CD14-positive monocyte (primary cell): ENCODE measurements around the gene NAA38. TPM values are rescaled to one million over a fixed set of nuclear protein-coding genes. Genes with fewer than 3 reads are reported as not detected.
A peak's percentile ranks its signal among the peaks of the same experiment; 100 is the strongest.

Source experiments
- DNase-seq, 3 donors: peaks; one replicate each; pipeline ENCODE4 v3.0.0-alpha.2; 2011 to 2022
- H2AFZ ChIP-seq: 2 replicates; pipeline ENCODE4 v1.6.0; 2012; ENCODE audit warnings: mild to moderate bottlenecking, low read depth, low read length, inconsistent platforms; ENCODE audit not compliant: insufficient read depth, poor library complexity, severe bottlenecking
- H3K27ac ChIP-seq, 2 donors: 1 replicate in 1 of 2; 2 replicates in 1 of 2; pipeline ENCODE4 v1.5.1; 2012 to 2013; ENCODE audit warnings: low read length in 2 of 2, control low read depth in 1 of 2, inconsistent platforms in 1 of 2, low read depth in 1 of 2, mild to moderate bottlenecking in 1 of 2
- H3K27me3 ChIP-seq, 2 donors: one replicate each; pipeline versions ENCODE4 v1.6.0 to v1.6.1; 2011 to 2013; ENCODE audit warnings: low read length in 2 of 2; ENCODE audit not compliant: control insufficient read depth in 2 of 2, insufficient read depth in 2 of 2
- H3K36me3 ChIP-seq, 2 donors: replicated peaks in 1 of 2; 1 replicate in 1 of 2; 2 replicates in 1 of 2; pipeline versions ENCODE4 v1.5.1 to v1.6.1; 2012 to 2013; ENCODE audit warnings: low read length in 2 of 2, control low read depth in 1 of 2, inconsistent platforms in 1 of 2, mild to moderate bottlenecking in 1 of 2; ENCODE audit not compliant: insufficient read depth in 2 of 2, control insufficient read depth in 1 of 2
- H3K4me1 ChIP-seq, 2 donors: 1 replicate in 1 of 2; 2 replicates in 1 of 2; pipeline versions ENCODE4 v1.5.1 to v1.6.1; 2012 to 2013; ENCODE audit warnings: low read length in 2 of 2, control low read depth in 1 of 2, inconsistent platforms in 1 of 2, mild to moderate bottlenecking in 1 of 2, moderate library complexity in 1 of 2; ENCODE audit not compliant: insufficient read depth in 2 of 2, control insufficient read depth in 1 of 2
- H3K4me2 ChIP-seq: replicated peaks from 2 replicates; pipeline ENCODE3; 2012; ENCODE audit warnings: low read length, moderate library complexity, mild to moderate bottlenecking; ENCODE audit not compliant: poor library complexity, severe bottlenecking; ENCODE audit errors: extremely low read depth
- H3K4me3 ChIP-seq, 3 experiments: fragments of 200-600 bp in 1 of 3; sonication (generic) in 1 of 3; replicated peaks in 1 of 3; 1 replicate in 2 of 3; 2 replicates in 1 of 3; pipeline ENCODE4 v1.5.1; 2011 to 2013; ENCODE audit warnings: low read length in 3 of 3, mild to moderate bottlenecking in 3 of 3, control low read depth in 2 of 3, low read depth in 2 of 3, inconsistent platforms in 1 of 3, moderate library complexity in 1 of 3
- H3K79me2 ChIP-seq: 2 replicates; pipeline ENCODE4 v1.6.0; 2012; ENCODE audit warnings: mild to moderate bottlenecking, control low read depth, inconsistent platforms, low read length, moderate library complexity; ENCODE audit not compliant: insufficient read depth
- H3K9ac ChIP-seq: 2 replicates; pipeline ENCODE4 v1.6.0; 2017; ENCODE audit warnings: low read length, mild to moderate bottlenecking; ENCODE audit not compliant: insufficient read depth, poor library complexity, severe bottlenecking
- H3K9me3 ChIP-seq, 2 donors: replicated peaks in 1 of 2; 1 replicate in 1 of 2; 2 replicates in 1 of 2; pipeline versions ENCODE4 v1.5.1 to v1.6.1; 2012 to 2013; ENCODE audit warnings: low read length in 2 of 2, control low read depth in 1 of 2; ENCODE audit not compliant: control insufficient read depth in 1 of 2, insufficient read depth in 1 of 2
- H4K20me1 ChIP-seq: 2 replicates; pipeline ENCODE4 v1.6.0; 2012; ENCODE audit warnings: mild to moderate bottlenecking, low read length, control low read depth, moderate library complexity; ENCODE audit not compliant: insufficient read depth
- H3K27ac Mint-ChIP-seq, 7 donors: one replicate each; pipeline ENCODE4 v1.8.0; 2020; ENCODE audit warnings: mild to moderate bottlenecking in 7 of 7, mixed read lengths in 7 of 7, moderate library complexity in 6 of 7, inconsistent platforms in 2 of 7
- H3K27me3 Mint-ChIP-seq, 3 donors: one replicate each; pipeline ENCODE4 v1.8.0; 2021 to 2022; ENCODE audit warnings: low read depth in 3 of 3, mild to moderate bottlenecking in 3 of 3, mixed read lengths in 3 of 3, moderate library complexity in 3 of 3, inconsistent platforms in 1 of 3
- H3K36me3 Mint-ChIP-seq, 2 donors: one replicate each; pipeline ENCODE4 v1.8.0; 2020; ENCODE audit warnings: mixed read lengths in 2 of 2, inconsistent platforms in 1 of 2, mild to moderate bottlenecking in 1 of 2
- H3K4me1 Mint-ChIP-seq: one replicate; pipeline ENCODE4 v1.8.0; 2020; ENCODE audit warnings: mild to moderate bottlenecking, mixed read lengths
- H3K4me3 Mint-ChIP-seq, 2 donors: one replicate each; pipeline ENCODE4 v1.8.0; 2020; ENCODE audit warnings: mild to moderate bottlenecking in 2 of 2, mixed read lengths in 2 of 2, moderate library complexity in 1 of 2
- H3K9me3 Mint-ChIP-seq, 7 donors: one replicate each; pipeline ENCODE4 v1.8.0; 2020 to 2022; ENCODE audit warnings: mixed read lengths in 7 of 7, mild to moderate bottlenecking in 6 of 7, moderate library complexity in 6 of 7, inconsistent platforms in 2 of 7
- WGBS: methylation state at CpG from one replicate; pipeline ENCODE4 v1.1.5; 2013; ENCODE audit warnings: missing lambda C conversion rate; ENCODE audit not compliant: insufficient coverage; 5-methylcytosine and 5-hydroxymethylcytosine counted together
- intact Hi-C, 2 donors: fragments of 100-400 bp; cut with micrococcal nuclease; formaldehyde crosslinking; loops; one replicate each; pipeline versions ENCODE4 v1.15.0 to v1.15.1; 2023
- polyA plus RNA-seq, 3 donors: library from polyadenylated mRNA; depleted of rRNA in 1 of 3; unstranded in 2 of 3; stranded (reverse) in 1 of 3; fragments of 300-500 nt in 2 of 3; fragments of >200 nt in 1 of 3; fragmentation: Illumina TruSeq in 2 of 3; gene quantifications; 1 replicate in 2 of 3; 2 replicates in 1 of 3; pipeline ENCODE4 v1.2.3, GENCODE V29; 2012 to 2021
- TF ChIP-seq, protein P1 (sequence below): fragments of 200-600 bp; IDR thresholded peaks from one replicate; pipeline ENCODE4 v1.8.0; 2022; ENCODE audit warnings: antibody characterized with exemption, mild to moderate bottlenecking

The NAA38 gene
- polyA plus RNA-seq, 3 donors = 63.8 to 197 (median 148) TPM

DNA sequence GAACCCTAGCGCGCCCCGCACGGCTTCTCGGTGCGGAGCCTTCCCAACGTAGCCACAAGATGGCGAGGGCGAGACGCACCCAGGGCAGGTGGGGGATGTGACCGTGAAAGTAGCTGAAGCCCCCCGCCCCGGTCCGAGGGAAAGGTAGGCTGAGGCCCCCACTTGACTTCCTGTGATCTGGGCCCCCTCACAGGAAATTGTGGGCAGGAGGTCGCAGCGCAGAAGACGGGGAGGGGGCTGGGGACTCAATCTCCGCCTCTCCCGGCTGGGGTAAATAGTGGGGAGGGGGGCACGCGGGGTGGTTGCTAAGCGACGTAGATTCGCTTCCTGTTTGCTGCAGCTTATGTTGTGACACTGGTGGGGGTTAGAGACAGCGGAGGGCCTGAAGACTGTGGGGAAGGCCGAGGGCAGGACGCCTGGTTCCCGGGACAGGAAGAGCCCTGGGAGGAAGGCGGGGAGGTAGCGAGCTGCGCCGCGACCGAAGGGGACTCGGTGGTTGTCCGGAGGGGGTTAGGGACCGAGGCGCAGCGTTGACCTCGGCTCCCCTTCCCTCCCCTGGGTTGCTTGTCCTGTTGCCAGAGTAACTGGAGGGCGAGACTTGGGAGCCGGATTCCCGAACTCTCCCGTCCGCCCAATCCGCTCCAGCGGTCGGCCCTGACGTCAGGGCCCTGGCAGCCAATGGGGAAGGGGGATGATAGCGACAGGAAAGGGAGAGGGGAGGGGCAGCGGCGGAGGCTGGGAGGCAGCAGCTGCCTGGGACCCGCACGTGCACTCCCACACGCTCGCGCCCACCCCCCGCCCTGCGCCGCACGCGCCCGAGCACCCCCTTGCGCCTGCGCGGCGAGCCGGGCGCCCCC, 22.2 kb downstream of the NAA38 start:
- no peaks in the 10 kb centered on the region for H3K36me3 ChIP-seq
- DNase-seq = peak; percentile 94 to 98 (median 97)
- intact Hi-C loops = loop anchor here (1.0 to 10.0 kb wide), 4 partner anchors 9 to 320 kb away; partner anchors contain the start of genes NAA38 (in 1 of the 2) and PER1 (in 1 of the 2)
- peak overlapping the region; percentile 95 for H3K4me2 ChIP-seq
- peak overlapping the region; percentile 92 to 94 for H3K4me3 Mint-ChIP-seq
- H4K20me1 ChIP-seq = peaks cover 4% of the 10 kb centered on the region
- peaks cover 7 to 11% of the 10 kb centered on the region in 2 donors for H3K36me3 Mint-ChIP-seq
- TF ChIP-seq, protein P1, sequence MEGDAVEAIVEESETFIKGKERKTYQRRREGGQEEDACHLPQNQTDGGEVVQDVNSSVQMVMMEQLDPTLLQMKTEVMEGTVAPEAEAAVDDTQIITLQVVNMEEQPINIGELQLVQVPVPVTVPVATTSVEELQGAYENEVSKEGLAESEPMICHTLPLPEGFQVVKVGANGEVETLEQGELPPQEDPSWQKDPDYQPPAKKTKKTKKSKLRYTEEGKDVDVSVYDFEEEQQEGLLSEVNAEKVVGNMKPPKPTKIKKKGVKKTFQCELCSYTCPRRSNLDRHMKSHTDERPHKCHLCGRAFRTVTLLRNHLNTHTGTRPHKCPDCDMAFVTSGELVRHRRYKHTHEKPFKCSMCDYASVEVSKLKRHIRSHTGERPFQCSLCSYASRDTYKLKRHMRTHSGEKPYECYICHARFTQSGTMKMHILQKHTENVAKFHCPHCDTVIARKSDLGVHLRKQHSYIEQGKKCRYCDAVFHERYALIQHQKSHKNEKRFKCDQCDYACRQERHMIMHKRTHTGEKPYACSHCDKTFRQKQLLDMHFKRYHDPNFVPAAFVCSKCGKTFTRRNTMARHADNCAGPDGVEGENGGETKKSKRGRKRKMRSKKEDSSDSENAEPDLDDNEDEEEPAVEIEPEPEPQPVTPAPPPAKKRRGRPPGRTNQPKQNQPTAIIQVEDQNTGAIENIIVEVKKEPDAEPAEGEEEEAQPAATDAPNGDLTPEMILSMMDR = peak; percentile 84
- H3K4me3 ChIP-seq = peak overlapping the region; percentile 71 to 92 (median 72)
- 0% methylated on average over 41 of the region's 69 CpGs for WGBS
- peaks cover 11 to 12% (median 12%) of the 10 kb centered on the region in 3 donors for H3K27me3 Mint-ChIP-seq
- peak overlapping the region; percentile 91 for H3K9ac ChIP-seq
- no peaks in the 10 kb centered on the region for H3K9me3 ChIP-seq
- H3K27ac Mint-ChIP-seq = peak overlapping the region; percentile 97 to 100 (median 98)
- H3K79me2 ChIP-seq = peaks cover 30% of the 10 kb centered on the region
- peaks cover 0 to 2% (median 0%) of the 10 kb centered on the region in 7 donors for H3K9me3 Mint-ChIP-seq
- peak overlapping the region; percentile 93 to 98 for H3K27ac ChIP-seq
- H3K4me1 Mint-ChIP-seq = peaks cover 48% of the 10 kb centered on the region
- no peak overlapping the region for H2AFZ ChIP-seq
- H3K4me1 ChIP-seq = peaks cover 55 to 64% of the 10 kb centered on the region in 2 donors
- no peaks in the 10 kb centered on the region for H3K27me3 ChIP-seq

DNA sequence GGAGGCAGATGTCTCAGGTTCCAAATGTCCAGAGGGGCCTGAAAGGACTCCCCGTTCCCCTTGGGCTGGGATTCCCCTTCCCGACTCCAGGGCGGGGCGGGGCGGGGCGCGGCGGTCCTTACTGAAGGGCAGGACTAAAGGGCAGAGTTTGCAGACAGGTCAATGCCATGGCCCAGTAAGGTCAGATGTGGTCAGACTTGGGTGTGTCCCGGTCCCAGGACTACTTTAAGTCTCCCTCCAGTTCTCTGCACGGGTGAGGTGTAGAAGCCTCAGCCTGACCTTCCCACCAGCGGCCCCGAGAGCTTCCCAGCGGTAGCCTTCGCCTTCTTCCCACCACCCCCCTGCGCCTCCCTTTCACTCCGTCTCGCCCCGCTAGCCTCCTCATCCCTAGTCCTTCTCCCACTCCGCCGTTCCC, 22.8 kb downstream of the NAA38 start:
- Histone ChIP-seq H3K9me3 (no peaks in the 10 kb centered on the region), H3K9ac (peak overlapping the region; percentile 91), H3K36me3 (no peaks in the 10 kb centered on the region), H3K4me1 (peaks cover 49 to 57% of the 10 kb centered on the region in 2 donors), H2AFZ (no peak overlapping the region), H3K4me3 (peak overlapping the region; percentile 40 to 92 (median 72)), H3K4me2 (peak overlapping the region; percentile 95), H3K79me2 (peaks cover 24% of the 10 kb centered on the region), H3K27me3 (no peaks in the 10 kb centered on the region), H4K20me1 (peaks cover 4% of the 10 kb centered on the region), H3K27ac (peak overlapping the region; percentile 93 to 98)
- intact Hi-C loops = loop anchor here (1.0 to 10.0 kb wide), 4 partner anchors 10 to 320 kb away; partner anchors contain the start of genes NAA38 (in 1 of the 2) and PER1 (in 1 of the 2)
- under 1% methylated on average over 15 of the region's 20 CpGs for WGBS
- H3K27me3 Mint-ChIP-seq = peaks cover 11 to 12% (median 12%) of the 10 kb centered on the region in 3 donors
- H3K9me3 Mint-ChIP-seq = peaks cover 0 to 2% (median 0%) of the 10 kb centered on the region in 7 donors
- H3K4me1 Mint-ChIP-seq = peaks cover 41% of the 10 kb centered on the region
- H3K27ac Mint-ChIP-seq = peak overlapping the region; percentile 97 to 100 (median 98)
- peak overlapping the region; percentile 91 to 92 for H3K4me3 Mint-ChIP-seq
- DNase-seq = peak; percentile 86 to 89 (median 89)
- TF ChIP-seq, protein P1 = no peak
- H3K36me3 Mint-ChIP-seq = peaks cover 4 to 5% of the 10 kb centered on the region in 2 donors
